CMK (cell line): ENCODE results near the gene DOK5.

Experiments used
- DNase-seq: peaks from one replicate; pipeline ENCODE4 v3.0.0-alpha.2; 2010; ENCODE audit warnings: low read depth

Gene DOK5

DNA sequence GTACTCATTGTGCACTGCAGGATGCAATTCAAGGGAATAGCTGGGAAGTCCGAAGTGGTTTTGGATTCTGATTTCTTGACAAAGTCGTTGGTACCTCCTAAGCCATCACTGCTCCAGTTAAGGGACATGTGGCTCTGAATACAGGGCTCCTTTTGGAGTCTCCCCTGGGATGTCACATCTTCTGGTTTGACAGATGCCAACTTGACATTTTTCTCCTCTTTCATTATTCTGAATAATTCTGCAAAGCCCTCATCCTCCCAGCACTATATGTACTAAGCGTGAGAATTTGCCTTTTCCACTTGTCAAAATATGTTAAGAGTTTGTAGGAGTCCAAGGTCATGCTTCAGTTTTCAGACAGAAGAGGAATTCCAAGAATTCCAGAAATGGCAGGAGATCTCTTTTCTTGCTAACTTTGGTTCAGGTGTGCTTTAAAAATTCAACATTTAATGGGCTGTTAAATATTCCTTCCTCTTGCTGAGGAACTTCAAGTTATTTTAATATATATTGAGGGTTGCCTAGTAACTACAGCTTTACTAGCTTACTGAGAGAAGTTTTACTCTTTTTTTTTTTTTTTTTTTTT, 38.7 kb downstream of the DOK5 start:
- no peak for DNase-seq

DNA sequence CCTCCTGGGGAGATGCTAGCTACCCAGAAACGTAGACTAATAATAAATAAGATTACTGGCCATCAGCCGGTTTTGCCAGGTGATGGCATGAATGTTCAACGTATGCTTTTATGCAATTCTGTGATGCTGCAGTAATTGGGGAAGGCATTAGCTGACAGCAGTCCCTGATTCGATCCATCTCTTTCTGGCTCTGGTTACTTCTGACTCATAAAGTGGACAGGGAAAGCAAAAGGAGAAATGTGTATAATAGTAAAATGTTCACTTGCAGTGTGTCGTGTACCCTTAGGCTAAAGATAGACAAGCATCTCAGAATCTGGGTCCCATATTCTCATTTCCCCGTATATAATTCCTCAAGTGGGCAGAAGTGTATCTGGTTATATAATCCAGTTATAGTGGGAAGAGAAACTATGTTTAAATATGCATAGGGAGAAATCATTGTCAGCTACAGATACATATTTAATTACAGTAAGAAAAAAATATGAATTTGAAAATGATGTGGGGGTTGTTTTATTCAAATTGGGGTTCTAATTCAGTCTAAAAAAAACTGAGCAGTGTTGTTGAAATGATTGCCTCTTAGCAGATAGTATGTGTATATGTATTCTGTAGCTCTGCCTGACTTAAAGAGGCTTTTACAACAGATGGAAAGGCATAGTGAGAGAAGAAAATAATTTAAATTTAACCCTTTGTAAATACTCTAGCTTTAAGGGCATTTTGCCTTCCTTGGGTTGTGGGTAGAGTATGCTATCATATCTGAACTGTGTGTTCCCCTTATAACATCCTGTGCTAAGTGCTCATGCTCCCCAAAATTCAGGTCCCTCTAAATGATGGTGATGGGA, 40.6 kb downstream of the DOK5 start:
- DNase-seq = no peak

DNA sequence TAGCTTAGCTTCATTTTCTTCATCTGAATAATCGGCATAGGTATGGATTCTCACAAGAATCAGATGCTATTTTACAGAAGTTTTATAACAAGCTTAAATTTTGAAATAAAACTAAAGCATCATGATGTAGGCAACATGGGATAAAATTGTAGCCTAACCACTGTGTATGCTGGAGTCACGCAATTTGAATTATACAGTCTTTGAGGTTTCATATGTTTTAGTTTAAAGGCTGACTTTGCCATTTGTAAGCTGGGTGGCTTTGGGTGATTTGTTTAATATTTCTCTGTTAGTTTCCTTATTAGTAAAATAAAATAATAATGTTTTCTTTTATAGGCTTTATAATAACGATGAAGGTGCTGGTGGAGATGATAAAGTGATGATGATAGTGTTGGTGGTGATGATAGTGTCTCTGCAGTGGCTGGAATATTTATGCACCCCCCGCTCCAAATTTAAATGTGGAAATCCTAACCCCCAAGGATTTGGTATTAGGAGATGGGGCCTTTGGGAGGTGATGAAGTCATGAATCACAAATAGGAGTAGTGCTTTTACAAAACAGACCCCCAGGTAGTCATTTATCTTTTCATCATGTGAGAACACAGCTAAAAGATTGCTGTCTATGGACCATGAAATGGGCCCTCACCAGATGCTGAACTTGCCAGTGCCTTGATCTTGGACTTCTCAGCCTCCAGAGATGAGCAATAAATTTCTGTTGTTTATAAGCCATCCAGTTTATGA, 42.0 kb downstream of the DOK5 start:
- DNase-seq = no peak

DNA sequence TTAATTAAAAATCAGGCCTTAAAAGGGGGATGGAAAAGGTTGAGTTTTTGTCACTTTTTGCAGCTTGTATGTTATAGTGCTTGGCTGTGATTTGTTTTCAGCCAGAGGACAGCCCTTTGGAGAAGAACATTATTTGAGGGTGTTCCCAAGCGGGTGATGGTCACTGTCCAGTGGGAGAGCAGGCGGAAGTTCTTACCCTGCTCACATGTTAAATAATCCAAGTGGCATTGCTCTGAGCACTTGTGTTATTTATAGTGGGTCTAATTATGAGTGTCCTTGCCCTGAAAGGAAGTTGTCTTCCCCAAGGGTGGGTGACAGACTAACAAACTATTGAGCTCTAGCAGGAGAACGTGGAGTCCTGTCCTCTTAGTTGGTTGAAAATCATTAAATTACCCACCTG, 49.5 kb downstream of the DOK5 start:
- DNase-seq = no peak

DNA sequence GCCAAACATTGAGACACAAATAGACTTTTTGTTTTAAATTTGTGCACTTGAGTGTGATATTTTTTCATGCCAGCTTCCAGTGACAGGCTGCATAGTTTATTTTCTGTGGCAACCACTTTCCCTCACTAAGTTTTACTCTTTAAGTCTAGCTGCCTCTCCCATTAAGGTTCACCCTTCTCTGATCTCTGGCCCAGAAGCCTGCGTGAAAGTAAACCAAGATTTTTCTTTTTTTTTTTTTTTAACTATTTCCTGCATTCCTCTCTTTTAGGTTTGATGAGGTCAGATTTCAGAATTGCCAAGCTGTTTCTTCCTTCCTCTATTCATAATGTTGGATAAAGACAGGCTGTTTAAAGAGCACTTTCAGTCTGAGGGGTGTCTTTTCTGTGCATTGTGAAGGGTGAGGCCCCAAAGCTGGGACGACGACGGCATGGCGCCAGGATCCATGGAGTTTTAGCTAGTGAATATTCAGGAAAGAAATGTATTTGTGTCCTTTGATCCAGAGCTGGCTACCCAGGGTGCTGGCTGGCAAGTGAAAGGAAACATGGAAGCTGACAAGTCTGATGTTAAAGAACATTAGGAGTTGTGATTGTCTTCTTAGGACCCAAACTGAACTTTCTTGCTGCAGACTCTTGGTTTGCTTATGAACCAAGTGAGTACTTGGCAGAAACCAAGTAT, 50.7 kb downstream of the DOK5 start:
- no peak for DNase-seq

DNA sequence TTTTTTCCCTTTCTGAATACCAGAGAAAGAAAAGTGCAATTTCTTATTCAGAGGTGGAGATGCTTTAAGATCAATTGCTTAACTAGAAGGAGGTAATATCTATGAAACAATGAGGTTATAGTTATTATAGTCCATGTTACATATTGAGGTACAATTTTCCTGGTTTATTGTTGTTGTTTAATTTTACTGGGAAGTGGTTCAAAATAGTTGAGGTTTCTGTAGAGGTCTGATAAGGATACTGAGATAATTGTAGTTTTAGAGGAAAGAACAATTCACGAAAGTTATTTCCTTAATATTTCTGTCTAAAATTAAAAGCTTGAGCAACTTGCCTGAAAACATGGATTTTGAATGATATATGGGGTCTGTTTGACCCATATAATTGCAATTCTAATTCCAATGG, 51.4 kb downstream of the DOK5 start:
- no peak for DNase-seq

DNA sequence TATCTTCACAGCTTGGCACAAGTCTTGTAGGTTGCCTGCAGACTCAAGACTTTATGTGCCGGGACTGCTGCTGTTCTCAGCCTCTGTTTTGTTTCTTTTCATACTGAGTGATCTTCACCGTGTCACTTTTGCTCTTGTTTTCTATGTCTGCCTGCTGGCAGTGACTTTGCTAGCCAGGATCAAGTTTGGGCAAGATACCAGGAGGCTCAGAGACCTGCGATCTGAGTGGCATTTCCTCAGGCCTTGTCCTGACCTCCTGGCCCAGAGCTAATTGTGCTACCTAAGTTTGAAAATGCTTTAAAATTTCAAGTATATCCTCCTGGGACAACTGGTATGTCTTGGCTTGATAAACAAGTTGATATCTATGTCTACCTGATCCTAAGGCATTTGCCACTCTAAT, 57.2 kb downstream of the DOK5 start:
- no peak for DNase-seq

DNA sequence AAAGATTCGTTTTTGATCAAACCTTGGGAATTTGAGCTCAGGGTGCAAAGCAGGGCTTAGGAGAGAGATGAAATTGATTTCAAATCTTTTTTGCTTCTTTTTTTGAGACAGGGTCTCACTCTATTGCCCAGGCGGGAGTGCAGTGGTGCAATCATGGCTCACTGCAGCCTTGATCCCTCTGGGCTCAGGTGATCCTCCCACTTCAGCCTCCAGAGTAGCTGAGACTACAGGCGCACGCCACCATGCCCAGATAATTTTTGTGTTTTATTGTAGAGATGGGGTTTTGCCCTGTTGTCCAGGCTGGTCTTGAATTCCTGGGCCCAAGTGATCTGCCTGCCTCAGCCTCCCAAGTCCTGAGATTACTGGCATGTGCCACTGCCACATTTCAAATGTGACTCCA, 58.7 kb downstream of the DOK5 start:
- DNase-seq = no peak

DNA sequence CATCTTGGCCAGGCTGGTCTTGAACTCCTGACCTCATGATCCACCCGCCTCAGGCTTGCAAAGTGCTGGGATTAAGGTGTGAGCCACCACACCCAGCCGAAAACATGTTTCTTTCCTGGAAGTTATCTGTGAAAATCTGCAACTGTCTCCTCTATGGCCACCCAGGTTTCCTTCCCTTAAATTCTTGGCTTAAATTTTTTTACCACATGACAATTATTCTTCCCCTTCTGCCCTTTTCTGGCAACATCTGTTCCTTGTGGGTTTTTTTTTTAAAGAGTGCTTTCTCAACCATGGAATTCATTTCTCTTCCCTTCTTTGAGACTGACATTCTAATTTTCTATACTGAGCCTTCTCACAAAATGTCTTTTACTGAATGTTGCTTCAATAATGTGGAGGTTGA, 59.6 kb downstream of the DOK5 start:
- no peak for DNase-seq

DNA sequence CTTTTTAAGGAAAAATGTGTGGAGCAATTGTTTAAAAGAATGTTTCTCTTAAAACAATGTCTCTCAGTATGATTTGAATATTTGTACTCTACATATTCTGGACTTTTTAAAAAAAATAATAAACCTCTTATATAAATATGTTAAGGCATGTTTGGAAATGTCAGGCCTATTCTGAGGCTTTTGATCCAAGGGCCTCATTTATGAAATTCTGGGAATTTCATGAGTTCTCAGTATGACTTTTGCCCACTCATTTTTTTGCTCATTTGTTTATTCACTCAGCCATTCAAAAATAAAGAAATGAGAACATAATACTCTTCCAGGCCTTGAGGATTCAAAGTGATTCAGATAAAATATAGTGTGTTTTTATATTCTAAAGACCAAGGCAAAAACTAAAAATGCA, 60.4 kb downstream of the DOK5 start:
- DNase-seq = no peak

DNA sequence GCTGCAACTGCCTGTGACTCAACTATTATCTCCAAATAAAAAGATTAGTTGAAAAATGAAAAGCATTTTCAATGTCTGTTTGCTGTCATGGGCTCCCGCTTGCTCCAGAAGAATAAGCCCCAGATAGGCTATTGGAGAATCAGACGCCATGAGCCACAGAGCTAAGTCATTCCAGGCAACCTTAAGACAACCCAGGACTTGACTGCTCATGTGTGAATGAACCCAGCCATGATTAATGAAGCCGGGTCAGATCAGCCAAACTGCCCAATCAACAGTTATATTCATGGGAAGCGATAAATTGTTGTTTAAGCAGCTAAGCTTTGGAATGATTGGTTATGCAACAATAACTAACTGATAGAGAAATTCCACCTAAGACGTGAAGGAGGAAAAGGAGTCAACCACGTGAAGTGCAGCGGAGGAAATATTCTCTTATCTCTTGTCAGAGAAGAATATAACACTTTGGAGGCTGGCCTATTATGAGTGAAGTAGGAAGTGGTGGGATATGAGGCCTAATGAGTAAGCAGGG, 64.2 kb downstream of the DOK5 start:
- no peak for DNase-seq

DNA sequence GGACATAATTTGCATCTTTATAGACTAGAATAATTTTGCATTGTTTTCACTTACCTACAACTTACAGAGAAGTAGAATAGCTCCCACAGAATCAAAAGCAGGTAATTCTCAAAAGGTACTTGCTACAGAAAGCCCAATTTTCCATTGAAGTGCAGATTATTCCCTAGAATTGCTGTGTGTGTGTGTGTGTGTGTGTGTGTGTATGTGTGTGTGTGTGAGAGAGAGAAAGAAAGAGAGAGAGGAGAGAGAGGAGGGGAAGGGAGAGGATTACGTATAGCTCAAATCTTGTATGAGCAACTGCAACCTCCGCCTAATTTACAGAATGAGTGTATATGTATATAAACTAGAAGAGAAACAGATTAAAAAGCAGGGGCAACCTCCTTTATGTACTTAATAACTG, 68.0 kb downstream of the DOK5 start:
- DNase-seq = no peak

DNA sequence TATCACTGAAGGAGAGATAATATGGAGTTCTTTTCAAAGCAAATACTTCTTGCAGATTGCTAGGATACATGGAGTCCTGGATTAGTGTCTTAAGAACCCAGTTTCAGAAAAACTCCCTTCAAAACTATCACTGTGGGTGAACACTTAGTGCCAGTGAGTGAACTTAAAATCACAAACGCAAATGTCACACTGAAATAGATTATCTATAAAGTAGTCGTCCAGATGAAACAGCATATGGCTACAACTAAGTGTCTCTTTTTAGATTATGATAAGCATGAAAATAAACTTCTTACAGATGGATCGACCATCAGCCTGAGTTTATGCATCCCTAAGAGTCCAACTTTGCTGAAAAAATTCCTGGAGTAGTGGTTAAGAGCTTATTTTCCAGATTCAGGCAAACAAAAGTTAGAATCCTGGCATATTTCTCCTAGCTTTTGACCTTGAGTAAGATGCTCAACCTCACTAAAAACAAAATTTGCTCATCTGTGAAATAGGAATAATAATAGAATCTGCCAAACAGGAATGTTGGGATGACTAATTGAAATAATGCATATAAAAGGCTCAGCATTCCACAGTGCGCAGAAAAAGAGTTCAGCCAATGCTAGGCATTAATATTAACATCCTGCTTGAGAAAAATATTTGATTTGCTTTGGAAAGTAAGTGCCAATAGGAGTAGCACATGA, 70.4 kb downstream of the DOK5 start:
- no peak for DNase-seq

DNA sequence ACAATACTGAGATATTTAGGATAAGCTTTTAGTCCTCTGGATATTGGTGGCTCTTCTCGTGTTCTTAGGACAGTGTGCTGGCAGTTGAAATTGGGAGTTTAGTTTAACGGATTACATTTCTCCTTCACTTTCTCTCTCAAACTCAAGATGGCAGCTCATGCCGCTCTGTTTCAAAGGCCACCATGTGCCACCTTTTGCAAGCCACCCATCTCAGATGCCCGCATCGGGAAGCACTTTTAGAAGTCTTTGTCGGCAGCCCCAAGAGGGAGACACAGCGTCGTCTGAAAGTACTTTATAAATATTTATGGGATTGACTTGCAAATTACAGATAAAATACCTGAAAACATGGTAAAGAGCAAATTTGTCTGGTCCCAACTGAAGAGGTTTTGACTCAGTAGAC, 73.5 kb downstream of the DOK5 start:
- DNase-seq = no peak

DNA sequence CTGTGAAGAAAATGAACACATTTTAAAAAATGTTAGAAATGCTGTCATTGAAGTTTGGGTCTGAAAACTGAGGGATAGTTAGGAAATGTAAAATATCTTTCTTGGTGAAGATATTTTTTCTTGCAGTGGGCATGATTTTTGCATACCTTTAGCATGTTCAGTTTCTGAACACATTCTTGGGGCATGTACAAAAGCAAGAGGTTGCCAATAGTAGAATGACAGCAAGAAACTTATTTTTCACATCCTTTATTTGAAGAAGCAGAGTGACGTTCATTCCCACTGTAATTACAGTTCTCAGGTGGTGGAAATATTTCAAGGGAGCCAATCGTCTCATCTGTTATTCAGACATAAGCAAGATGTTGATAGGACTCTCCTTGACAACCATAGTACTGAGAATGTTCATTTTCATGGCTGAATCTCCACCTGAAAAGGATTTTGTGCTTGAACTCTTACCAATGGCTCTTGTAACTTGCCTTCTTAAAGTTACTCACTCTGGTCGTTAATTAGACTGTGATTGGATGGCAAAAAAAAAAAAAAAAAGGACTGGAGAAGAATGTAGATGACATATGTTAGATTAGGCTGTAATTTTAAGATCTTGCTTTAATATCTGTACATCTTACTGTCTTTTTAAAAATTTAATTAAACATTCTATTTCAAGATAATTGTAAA, 74.4 kb downstream of the DOK5 start:
- no peak for DNase-seq

DNA sequence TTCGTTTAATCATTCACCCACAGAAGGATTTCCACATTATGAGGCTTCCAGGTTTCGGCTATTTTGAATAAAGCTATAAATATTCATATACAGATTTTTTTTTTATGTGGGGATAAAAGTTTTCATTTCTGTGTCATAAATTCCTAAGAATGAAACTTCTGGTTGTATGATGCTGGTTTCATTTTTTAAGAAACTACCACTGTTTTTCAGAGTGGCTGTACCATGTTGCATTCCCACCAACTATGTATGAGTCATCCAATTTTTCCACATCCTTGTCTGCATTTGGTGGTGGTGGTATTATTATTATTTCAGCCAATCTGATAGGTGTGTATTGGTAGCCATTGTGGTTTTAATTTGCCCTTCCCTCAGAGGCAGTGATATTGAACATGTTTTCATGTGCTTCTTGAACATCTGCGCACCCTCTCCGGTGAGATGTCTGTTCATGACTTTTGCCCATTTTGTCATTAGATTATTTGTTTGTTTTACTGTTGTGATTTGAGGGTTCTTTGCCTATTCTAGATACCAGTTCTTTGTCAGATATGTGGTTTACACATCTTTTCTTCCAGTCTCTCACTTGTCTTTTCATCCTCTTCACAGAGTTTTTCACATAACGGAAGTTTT, 75.5 kb downstream of the DOK5 start:
- no peak for DNase-seq

DNA sequence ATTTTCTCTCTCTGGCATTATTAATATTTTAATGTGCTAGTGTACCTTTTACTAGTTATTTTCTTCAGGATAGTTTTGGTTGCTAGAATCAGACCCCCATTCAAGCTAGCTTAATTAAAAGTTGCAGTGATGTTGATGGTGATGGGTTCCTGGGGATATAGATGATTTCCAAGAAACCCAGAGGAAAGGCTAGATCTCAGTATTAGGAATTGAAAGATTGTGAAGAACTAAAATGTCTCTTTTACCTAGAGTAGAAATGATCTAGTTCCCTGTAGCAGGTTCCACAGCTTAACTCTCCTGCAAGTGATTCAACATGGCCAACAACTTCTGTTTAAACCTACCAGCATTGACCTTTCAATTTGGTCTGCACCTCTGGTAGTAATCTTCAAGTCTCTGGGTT, 78.6 kb downstream of the DOK5 start:
- DNase-seq = no peak

DNA sequence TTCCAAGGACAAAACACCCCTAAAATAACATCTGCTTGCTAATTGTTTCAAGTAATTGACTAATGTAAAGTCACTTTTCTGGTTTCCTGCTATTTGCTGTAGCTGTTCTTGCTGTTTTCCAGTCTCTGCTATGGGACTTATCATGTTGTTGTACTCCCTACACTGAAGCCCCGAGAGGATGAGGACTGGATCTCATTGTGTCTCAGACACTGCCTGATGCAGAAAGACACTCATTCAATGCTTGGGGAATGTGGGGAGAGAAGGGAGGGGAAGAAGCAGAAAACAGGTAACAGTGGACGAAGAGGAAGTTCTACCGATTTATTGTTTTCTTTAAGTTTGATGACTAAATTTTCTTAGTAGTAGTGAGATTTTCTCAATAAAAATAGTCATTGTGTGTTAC, 79.8 kb downstream of the DOK5 start:
- no peak for DNase-seq

DNA sequence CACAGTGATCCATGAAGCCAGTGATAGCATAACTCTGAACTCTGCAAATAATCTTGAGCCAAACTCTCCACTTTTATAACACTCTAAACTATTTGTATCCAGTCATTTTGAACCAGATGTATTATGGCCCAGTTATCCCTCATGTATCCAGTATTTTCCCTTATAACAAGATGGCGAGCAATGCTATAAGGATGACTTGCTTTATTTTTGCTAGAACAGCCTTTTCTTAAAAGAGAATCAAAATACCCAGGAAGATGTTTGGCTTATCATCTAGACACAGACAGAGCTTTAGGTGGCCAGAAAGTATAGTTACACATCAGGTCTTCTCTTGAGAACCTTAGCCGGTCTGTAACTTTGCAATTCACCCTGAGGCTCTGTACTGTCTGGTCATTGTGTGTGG, 81.0 kb downstream of the DOK5 start:
- DNase-seq = no peak

DNA sequence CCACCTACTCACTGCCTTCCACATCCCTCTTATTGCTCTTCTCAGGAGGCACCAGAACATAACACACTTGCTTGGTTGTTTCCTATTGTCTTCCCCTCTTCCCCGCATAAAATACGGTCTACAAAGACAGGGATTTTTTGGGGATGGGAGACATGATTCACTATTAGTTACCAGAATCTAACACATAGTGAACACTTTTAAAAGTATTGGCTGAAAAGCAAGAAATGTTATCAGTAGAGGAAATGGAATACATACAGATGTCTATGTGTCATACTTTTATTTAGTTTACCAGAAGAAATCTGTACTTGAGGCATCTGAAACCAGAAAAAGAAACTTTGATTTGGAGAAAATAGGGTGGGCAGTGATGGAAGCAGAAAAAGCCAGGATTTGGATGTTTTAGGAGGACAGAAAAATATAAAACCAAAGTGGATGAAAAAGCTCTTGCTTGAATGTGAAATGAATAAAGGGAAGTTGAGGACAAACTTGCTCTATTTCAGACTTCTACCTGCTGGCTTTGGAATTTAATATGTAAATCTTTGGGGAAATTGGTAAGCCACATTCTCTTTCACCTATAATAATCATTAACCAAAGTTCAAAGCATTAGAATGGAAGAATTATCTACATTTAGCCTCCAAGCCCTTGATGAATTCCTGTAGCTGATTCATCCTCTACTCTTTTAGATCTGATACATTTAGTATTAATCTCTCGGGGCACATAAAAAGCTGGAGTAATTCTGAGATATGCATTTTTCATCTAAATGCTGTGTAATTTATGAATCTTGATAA, 82.6 kb downstream of the DOK5 start:
- DNase-seq = no peak
